Suppressor macrophage treated with lipopolysaccharide for 1 hour (primary cell): Measurements from ENCODE around the gene POU4F3.
"Not testable (repeated sequence)": the region's sequence is repeated elsewhere in the genome, so short reads cannot be mapped to it uniquely, and the experiment has no call there.

ENCODE experiments used
- DNase-seq, 3 donors: peaks; one replicate each; pipeline ENCODE4 v3.0.0-alpha.2; 2020 to 2022

POU4F3 gene

GRCh38 chr5:146338774-146339714, at the start of gene POU4F3:
TSS of gene POU4F3 (plus strand) at chr5:146338839. CDS start at chr5:146339113, 274 bp downstream.
- no peak for DNase-seq

- DNase-seq, result no peak
Observed at GRCh38 chr5:146290318-146290717, 48.3 kb upstream of the POU4F3 start.

- peak; percentile 60 to 75 (median 74) for DNase-seq
Observed at GRCh38 chr5:146291421-146292074, 47.1 kb upstream of the POU4F3 start.

GRCh38 chr5:146296245-146296644, 42.4 kb upstream of the POU4F3 start:
- no peak for DNase-seq

- not testable (repeated sequence) for DNase-seq
Observed at GRCh38 chr5:146298920-146299319, 39.7 kb upstream of the POU4F3 start.

- DNase-seq, result no peak
Observed at GRCh38 chr5:146301626-146302025, 37.0 kb upstream of the POU4F3 start.

- DNase-seq, result no peak
Observed at GRCh38 chr5:146302406-146302805, 36.2 kb upstream of the POU4F3 start.

GRCh38 chr5:146306838-146307237, 31.8 kb upstream of the POU4F3 start:
- DNase-seq, result no peak

- no peak for DNase-seq
Observed at GRCh38 chr5:146307796-146308195, 30.8 kb upstream of the POU4F3 start.

GRCh38 chr5:146310540-146310939, 28.1 kb upstream of the POU4F3 start:
- DNase-seq, result no peak

- no peak for DNase-seq
Observed at GRCh38 chr5:146311278-146311677, 27.4 kb upstream of the POU4F3 start.

GRCh38 chr5:146313027-146313426, 25.6 kb upstream of the POU4F3 start:
- peak; percentile 51 to 65 (median 64) for DNase-seq

- no peak for DNase-seq
Observed at GRCh38 chr5:146321571-146321970, 17.1 kb upstream of the POU4F3 start.

- DNase-seq, result no peak
Observed at GRCh38 chr5:146327257-146327870, 11.3 kb upstream of the POU4F3 start.

- no peak for DNase-seq
Observed at GRCh38 chr5:146327989-146328388, 10.7 kb upstream of the POU4F3 start.

GRCh38 chr5:146329697-146330096, 8.9 kb upstream of the POU4F3 start:
- DNase-seq, result no peak

GRCh38 chr5:146331423-146331822, 7.2 kb upstream of the POU4F3 start:
- DNase-seq, result no peak

- DNase-seq, result no peak
Observed at GRCh38 chr5:146334074-146334533, 4.5 kb upstream of the POU4F3 start.

GRCh38 chr5:146336197-146336596, 2.4 kb upstream of the POU4F3 start:
- no peak for DNase-seq

- no peak for DNase-seq
Observed at GRCh38 chr5:146337264-146337904, 1.3 kb upstream of the POU4F3 start.

- no peak for DNase-seq
Observed at GRCh38 chr5:146337928-146338327, 711 bp upstream of the POU4F3 start.

GRCh38 chr5:146339715-146340259, 1.1 kb downstream of the POU4F3 start:
- no peak for DNase-seq
